ENCODE results near the gene SLC27A5. TPM values are rescaled to one million over a fixed set of nuclear protein-coding genes. Genes with fewer than 3 reads are reported as not detected.

The SLC27A5 gene
- total RNA-seq, 4 donors from 2014 or later = 1.8 to 10.2 (median 6.7) TPM

GRCh38 chr19:58469241-58470013 is 42.4 kb downstream of the SLC27A5 start:
- intact Hi-C loops (cut with DNase I; ENCODE audit: low total_unique reads) = no loop called here
- no peak overlapping the region for H3K4me3 ChIP-seq
- no peaks in the 10 kb centered on the region for H3K9me3 ChIP-seq
- no peak overlapping the region for H3K27ac ChIP-seq
- H3K36me3 ChIP-seq = no peaks in the 10 kb centered on the region
- peaks cover 0 to 6% of the 10 kb centered on the region in 2 donors for H3K4me1 ChIP-seq
- TF ChIP-seq POLR2A (IDR thresholded peaks at IDR 0.05) = no peak
- no peak for TF ChIP-seq CTCF (IDR thresholded peaks at IDR 0.05)
- DNase-seq = no peak
- H3K27me3 ChIP-seq = no peaks in the 10 kb centered on the region

GRCh38 chr19:58468216-58468839 is 43.5 kb downstream of the SLC27A5 start:
- peaks cover 0 to 6% of the 10 kb centered on the region in 2 donors for H3K4me1 ChIP-seq
- no peak overlapping the region for H3K4me3 ChIP-seq
- intact Hi-C loops (cut with DNase I; ENCODE audit: low total_unique reads) = no loop called here

GRCh38 chr19:58466760-58467589 is 44.8 kb downstream of the SLC27A5 start, which contains the start of gene ZNF324:
ZNF324 (plus strand) TSS chr19:58467080; CDS start chr19:58469186, 2,106 bp downstream.
- TF ChIP-seq CTCF (IDR thresholded peaks at IDR 0.05) = peak in 1 of 4 experiments; percentile 10
- TF ChIP-seq POLR2A (IDR thresholded peaks at IDR 0.05) = peak; percentile 7 to 62
- H3K27me3 ChIP-seq = no peaks in the 10 kb centered on the region
- peak; percentile 97 for DNase-seq
- intact Hi-C loops (cut with DNase I; ENCODE audit: low total_unique reads) = no loop called here
- peak within 1 kb of the TSS; percentile 97 for H3K4me3 ChIP-seq
- H3K27ac ChIP-seq = peak within 1 kb of the TSS; percentile 47 to 74
- H3K36me3 ChIP-seq = no peaks in the 10 kb centered on the region
- no peaks in the 10 kb centered on the region for H3K9me3 ChIP-seq
- H3K4me1 ChIP-seq = peaks cover 0 to 6% of the 10 kb centered on the region in 2 donors

More at GRCh38 chr19:58468216-58468839, 43.5 kb downstream of the SLC27A5 start:
- DNase-seq = no peak
- no peaks in the 10 kb centered on the region for H3K9me3 ChIP-seq
- no peaks in the 10 kb centered on the region for H3K27me3 ChIP-seq
- no peak overlapping the region for H3K27ac ChIP-seq
- TF ChIP-seq CTCF (IDR thresholded peaks at IDR 0.05) (no peak), POLR2A (IDR thresholded peaks at IDR 0.05) (no peak)
- no peaks in the 10 kb centered on the region for H3K36me3 ChIP-seq

- Histone ChIP-seq H3K36me3 (no peaks in the 10 kb centered on the region), H3K27me3 (no peaks in the 10 kb centered on the region), H3K4me1 (peaks cover 0 to 6% of the 10 kb centered on the region in 2 donors), H3K4me3 (peak overlapping the region; percentile 97), H3K9me3 (no peaks in the 10 kb centered on the region), H3K27ac (no peak overlapping the region)
- TF ChIP-seq POLR2A (IDR thresholded peaks at IDR 0.05) = no peak
- no peak for TF ChIP-seq CTCF (IDR thresholded peaks at IDR 0.05)
- intact Hi-C loops (cut with DNase I; ENCODE audit: low total_unique reads) = no loop called here
- DNase-seq = no peak
These were observed 45.6 kb downstream of the SLC27A5 start for GRCh38 chr19:58466089-58466759.

Measured in uterus (tissue), 4 donors.